GM12892 (cell line): ENCODE data around the gene OPA1.

Experiments
- POLR2A ChIP-seq: IDR thresholded peaks from 2 replicates; pipeline ENCODE4 v1.6.1; 2011; ENCODE audit warnings: low read depth, low read length, control low read depth
- POLR2AphosphoS5 ChIP-seq: IDR thresholded peaks from 2 replicates; pipeline ENCODE4 v1.6.1; 2011; ENCODE audit warnings: low read depth, low read length, control low read depth
- TAF1 ChIP-seq: IDR thresholded peaks from 2 replicates; pipeline ENCODE4 v1.6.1; 2011; ENCODE audit warnings: low read depth, mild to moderate bottlenecking, control low read depth, low read length, borderline replicate concordance

DNA sequence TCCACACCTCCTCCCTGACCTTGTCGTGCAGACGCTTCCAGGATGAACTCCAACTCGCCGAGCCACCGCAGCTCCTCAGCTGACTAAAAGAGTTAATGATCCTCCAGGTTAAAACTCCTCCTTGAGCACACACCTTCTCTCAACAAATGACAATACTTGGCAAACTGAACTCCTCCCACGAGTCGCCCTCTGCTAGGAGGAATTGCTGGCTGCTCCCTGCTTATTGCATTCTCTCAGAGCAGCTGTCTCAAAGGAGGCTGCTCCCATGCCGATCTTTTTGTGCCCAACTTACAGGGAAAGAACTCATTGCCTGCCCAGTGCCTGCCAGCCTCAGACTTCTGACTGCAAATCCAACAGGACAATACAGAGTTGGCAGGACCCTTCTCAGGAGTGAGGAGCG is 38.2 kb upstream of the OPA1 start, which contains the start of gene ATP13A4:
- TF ChIP-seq POLR2A (no peak), TAF1 (no peak), POLR2AphosphoS5 (no peak)
